Pancreas (tissue), 10 donors: ENCODE data around the gene GAL3ST2. TPM values are rescaled to one million over a fixed set of nuclear protein-coding genes. Genes with fewer than 3 reads are reported as not detected.

Experiments
- ATAC-seq, 4 donors: fragments of 200-7000 bp; cut with Tn5 transposase; one replicate each; pipeline versions ENCODE4 v1.8.0 to v1.9.1; 2020; ENCODE audit warnings: mild to moderate bottlenecking in 4 of 4, moderate library complexity in 4 of 4
- DNase-seq, 6 donors: peaks; one replicate each; pipeline ENCODE4 v3.0.0-alpha.2; 2020
- FAIRE-seq: peaks from 2 replicates; lab custom pipeline; 2012; peaks lifted over from hg19 to GRCh38; lab: Jason Lieb, UNC
- H3K27ac ChIP-seq, 4 donors: fragments of 200-600 bp; sonication (generic); 1 replicate in 3 of 4; 2 replicates in 1 of 4; pipeline versions ENCODE4 v1.5.0 to v1.8.0; 2020
- H3K27me3 ChIP-seq, 4 donors: fragments of 200-600 bp; one replicate each; pipeline ENCODE4 v1.8.0; 2021
- H3K36me3 ChIP-seq, 3 donors: fragments of 200-600 bp; sonication (generic) in 1 of 3; one replicate each; pipeline versions ENCODE4 v1.5.0 to v1.8.0; 2020 to 2021
- H3K4me1 ChIP-seq, 3 donors: fragments of 200-600 bp; one replicate each; pipeline ENCODE4 v1.8.0; 2021
- H3K4me3 ChIP-seq, 4 donors: fragments of 200-600 bp; sonication (generic) in 2 of 4; one replicate each; pipeline versions ENCODE4 v1.5.0 to v1.8.0; 2020 to 2021
- H3K9me3 ChIP-seq, 4 donors: fragments of 200-600 bp; one replicate each; pipeline ENCODE4 v1.8.0; 2021
- CTCF ChIP-seq, 4 donors: fragments of 200-600 bp; sonication (generic) in 3 of 4; IDR thresholded peaks; one replicate each; pipeline versions ENCODE4 v1.5.0 to v1.8.0; 2021; ENCODE audit warnings: antibody characterized with exemption in 4 of 4
- WGBS, 2 donors: extraction: QIAGEN DNeasy Blood & Tissue Kit; methylation state at CpG; one replicate each; pipeline ENCODE4 v1.1.7; 2013; 5-methylcytosine and 5-hydroxymethylcytosine counted together
- intact Hi-C, 3 donors: fragments of 100-400 bp; cut with DNase I; formaldehyde crosslinking; loops; one replicate each; pipeline versions ENCODE4 v1.11.1 to v1.14.2; 2022
- polyA plus RNA-seq, 2 donors: library from polyadenylated mRNA; stranded (reverse); fragments of 200-250 nt; gene quantifications; one replicate each; pipeline ENCODE4 v1.2.3, GENCODE V29; 2013
- total RNA-seq, 6 donors: library from RNA; stranded (reverse); fragmentation: NEBNext Ultra II Directional in 4 of 6; extraction: Animal tissue kit (Norgen Biotek cat#: 25700) in 4 of 6; gene quantifications; one replicate each; pipeline versions ENCODE4 v1.2.1 to v1.2.4, GENCODE V29; 2021 to 2023
- donor health status: healthy with polysubstance abuse.
- donor health status: DM: no; HTN: no; CAD: no; lungs with moderate emphysema.
- donor health status: DM: no; HTN: no; CAD: no.
- donor health status: control.
- donor health status: control.
- donor health status: Bipolar disorder and iron deficiency.
- donor health status: DM: yes; HTN: yes; CAD: no.
- donor health status: DM: no; HTN: no; CAD: no.
- donor health status: DM: no; HTN: no; CAD: no.
- donor health status: DM: yes; HTN: yes; CAD: no.

The GAL3ST2 gene
- total and polyA plus RNA-seq, 8 donors: not detected

GRCh38 chr2:241751152-241751551, 25.5 kb upstream of the GAL3ST2 start:
- no peak for FAIRE-seq
- no peak overlapping the region for H3K4me3 ChIP-seq
- H3K27ac ChIP-seq: no peak overlapping the region
- peaks cover 0 to 9% (median 0%) of the 10 kb centered on the region in 3 donors for H3K36me3 ChIP-seq
- no peaks in the 10 kb centered on the region for H3K4me1 ChIP-seq
- intact Hi-C loops: no loop called here
- ATAC-seq: no peak
- no peaks in the 10 kb centered on the region for H3K27me3 ChIP-seq
- no peaks in the 10 kb centered on the region for H3K9me3 ChIP-seq
- TF ChIP-seq CTCF (IDR thresholded peaks at IDR 0.05): no peak
- WGBS, 2 donors: 93 to 94% methylated on average over 15 of the region's 15 CpGs
- no peak for DNase-seq

- Histone ChIP-seq H3K27me3 (no peaks in the 10 kb centered on the region), H3K4me1 (no peaks in the 10 kb centered on the region), H3K4me3 (no peak overlapping the region), H3K9me3 (no peaks in the 10 kb centered on the region), H3K36me3 (peaks cover 0 to 9% (median 0%) of the 10 kb centered on the region in 3 donors), H3K27ac (no peak overlapping the region)
- DNase-seq: no peak
- no peak for ATAC-seq
- TF ChIP-seq CTCF (IDR thresholded peaks at IDR 0.05): no peak
- intact Hi-C loops: no loop called here
- no peak for FAIRE-seq
- WGBS, 2 donors: 97 to 98% methylated on average over 18 of the region's 18 CpGs
Measured at GRCh38 chr2:241751776-241752175, 24.8 kb upstream of the GAL3ST2 start.

GRCh38 chr2:241752253-241752652, 24.4 kb upstream of the GAL3ST2 start:
- Histone ChIP-seq H3K27ac (no peak overlapping the region), H3K9me3 (no peaks in the 10 kb centered on the region), H3K27me3 (no peaks in the 10 kb centered on the region), H3K36me3 (peaks cover 0 to 9% (median 0%) of the 10 kb centered on the region in 3 donors), H3K4me3 (no peak overlapping the region), H3K4me1 (no peaks in the 10 kb centered on the region)
- 96 to 98% methylated on average over 14 of the region's 14 CpGs for WGBS, 2 donors
- ATAC-seq (no peak), FAIRE-seq (no peak), DNase-seq (no peak)
- intact Hi-C loops: no loop called here
- no peak for TF ChIP-seq CTCF (IDR thresholded peaks at IDR 0.05)

GRCh38 chr2:241752689-241753276, 23.8 kb upstream of the GAL3ST2 start:
- peak in 1 of 6 donors; percentile 55 for DNase-seq
- H3K9me3 ChIP-seq: no peaks in the 10 kb centered on the region
- FAIRE-seq: no peak

More at GRCh38 chr2:241752689-241753276, 23.8 kb upstream of the GAL3ST2 start:
- peaks cover 0 to 9% (median 0%) of the 10 kb centered on the region in 3 donors for H3K36me3 ChIP-seq
- no peaks in the 10 kb centered on the region for H3K4me1 ChIP-seq
- intact Hi-C loops: no loop called here
- ATAC-seq: no peak
- H3K4me3 ChIP-seq: no peak overlapping the region
- TF ChIP-seq CTCF (IDR thresholded peaks at IDR 0.05): no peak
- no peak overlapping the region for H3K27ac ChIP-seq
- 92 to 93% methylated on average over 20 to 21 of the region's 21 CpGs for WGBS, 2 donors
- H3K27me3 ChIP-seq: no peaks in the 10 kb centered on the region
